Adrenal gland (tissue), 12 donors: ENCODE data around the gene OMD. TPM values are rescaled to one million over a fixed set of nuclear protein-coding genes. Genes with fewer than 3 reads are reported as not detected.

Experiments
- DNase-seq, 7 donors: peaks; one replicate each; pipeline ENCODE4 v3.0.0-alpha.2; 2019 to 2020
- H3K27ac ChIP-seq, 5 donors: fragments of 200-600 bp; sonication (generic) in 4 of 5; 1 replicate in 3 of 5; 2 replicates in 2 of 5; pipeline versions ENCODE4 v1.5.1 to v1.8.0; 2016 to 2020; ENCODE audit warnings: mild to moderate bottlenecking in 1 of 5
- H3K27me3 ChIP-seq: fragments of 200-600 bp; 2 replicates; pipeline ENCODE4 v1.8.0; 2021
- H3K36me3 ChIP-seq, 2 donors: fragments of 200-600 bp; replicated peaks in 1 of 2; 1 replicate in 1 of 2; 2 replicates in 1 of 2; pipeline versions ENCODE4 v1.5.1 to v1.8.0; 2018 to 2022
- H3K4me1 ChIP-seq, 2 donors: fragments of 200-600 bp; replicated peaks in 1 of 2; 1 replicate in 1 of 2; 2 replicates in 1 of 2; pipeline versions ENCODE4 v1.5.1 to v1.8.0; 2018 to 2021
- H3K4me3 ChIP-seq, 4 donors: fragments of 200-600 bp; sonication (generic) in 3 of 4; one replicate each; pipeline ENCODE4 v1.5.1; 2016 to 2018
- H3K9me3 ChIP-seq, 3 donors: fragments of 200-600 bp; sonication (generic) in 1 of 3; replicated peaks in 1 of 3; 1 replicate in 2 of 3; 2 replicates in 1 of 3; pipeline versions ENCODE4 v1.5.1 to v1.8.0; 2016 to 2021
- CTCF ChIP-seq, 6 experiments: fragments of 450-650 bp in 4 of 6; fragments of 200-600 bp in 2 of 6; sonication (generic) in 1 of 6; IDR thresholded peaks; 1 replicate in 5 of 6; 2 replicates in 1 of 6; pipeline versions ENCODE4 v1.5.1 to v1.8.0; 2016 to 2021; ENCODE audit warnings: antibody characterized with exemption in 6 of 6, mild to moderate bottlenecking in 2 of 6, moderate library complexity in 1 of 6
- POLR2A ChIP-seq, 2 donors: fragments of 450-650 bp; IDR thresholded peaks; one replicate each; pipeline ENCODE4 v1.6.1; 2017; ENCODE audit warnings: antibody characterized with exemption in 2 of 2, mild to moderate bottlenecking in 2 of 2, moderate library complexity in 1 of 2
- WGBS, 4 donors: extraction: QIAGEN DNeasy Blood & Tissue Kit in 2 of 4; methylation state at CpG; one replicate each; pipeline versions ENCODE4 v1.1.5 to v1.1.7; 2013 to 2017; 5-methylcytosine and 5-hydroxymethylcytosine counted together
- intact Hi-C, 2 donors: fragments of 100-400 bp; cut with DNase I; formaldehyde crosslinking; loops; one replicate each; pipeline versions ENCODE4 v1.14.1 to v1.15.0; 2022 to 2023
- polyA plus RNA-seq, 3 donors: library from polyadenylated mRNA; stranded (reverse); fragments of 200-250 nt in 2 of 3; fragments of 350-450 nt in 1 of 3; fragmentation: Illumina TruSeq in 1 of 3; extraction: RNeasy Lipid Tissue Mini Kit (QIAGEN cat#74804) in 1 of 3; gene quantifications; one replicate each; pipeline ENCODE4 v1.2.3, GENCODE V29; 2013 to 2014
- total RNA-seq, 9 donors: library from RNA; depleted of rRNA in 4 of 9; stranded (reverse); fragments of >200 nt in 4 of 9; fragments of 120-200 nt in 1 of 9; fragmentation: NEBNext Ultra II Directional in 1 of 9; extraction: Animal tissue kit (Norgen Biotek cat#: 25700) in 1 of 9; gene quantifications; one replicate each; pipeline versions ENCODE4 v1.1.0 to v1.2.4, GENCODE V29; 2013 to 2023
- donor health status: healthy with polysubstance abuse.
- donor health status: Bipolar disorder and iron deficiency.
- donor health status: DM: yes; HTN: yes; CAD: no.
- donor health status: DM: no; HTN: no; CAD: no.
- donor health status: DM: no; HTN: no; CAD: no.
- donor health status: DM: yes; HTN: yes; CAD: no.

The OMD gene
- total and polyA plus RNA-seq, 12 donors: 0.72 to 18.1 (median 6.8) TPM

DNA sequence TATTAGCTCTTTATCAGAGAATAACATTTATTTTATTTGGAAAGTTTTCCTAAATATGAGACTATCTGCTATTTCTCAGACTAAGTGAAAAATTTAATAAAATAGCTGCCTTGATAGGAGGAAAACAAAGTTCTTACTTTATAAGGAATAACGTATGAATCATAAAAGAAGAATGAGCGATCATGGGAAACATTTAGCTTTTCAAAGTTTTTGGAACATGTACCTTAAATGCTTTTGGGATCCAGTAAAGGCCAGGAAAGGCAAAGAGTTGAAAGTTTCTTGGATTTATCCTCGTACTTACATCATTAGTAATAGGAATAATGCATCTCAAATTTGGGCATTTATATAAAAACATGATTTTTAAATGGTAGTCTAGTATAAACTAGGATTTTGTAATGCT is 39.3 kb downstream of the OMD start:
- no peak for TF ChIP-seq POLR2A (IDR thresholded peaks at IDR 0.05)
- H3K9me3 ChIP-seq: no peaks in the 10 kb centered on the region
- H3K27me3 ChIP-seq: no peaks in the 10 kb centered on the region
- 74 to 81% (median 78%) methylated on average over 3 of the region's 3 CpGs for whole genome bisulfite sequencing, 4 donors
- no peak overlapping the region for H3K27ac ChIP-seq
- H3K4me1 ChIP-seq: peaks cover 0 to 6% of the 10 kb centered on the region in 2 donors
- H3K36me3 ChIP-seq: no peaks in the 10 kb centered on the region
- DNase-seq: no peak
- intact Hi-C loops: no loop called here
- H3K4me3 ChIP-seq: no peak overlapping the region

GRCh38 chr9:92384375-92384774 is 39.9 kb downstream of the OMD start:
- intact Hi-C loops: no loop called here
- no peak overlapping the region for H3K27ac ChIP-seq
- no peak overlapping the region for H3K4me3 ChIP-seq
- 76 to 90% (median 86%) methylated on average over 1 of the region's 1 CpG for WGBS, 4 donors
- H3K36me3 ChIP-seq: no peaks in the 10 kb centered on the region
- no peaks in the 10 kb centered on the region for H3K27me3 ChIP-seq
- H3K4me1 ChIP-seq: peaks cover 0 to 6% of the 10 kb centered on the region in 2 donors
- TF ChIP-seq POLR2A (IDR thresholded peaks at IDR 0.05): no peak
- TF ChIP-seq CTCF (IDR thresholded peaks at IDR 0.05): no peak
- H3K9me3 ChIP-seq: no peaks in the 10 kb centered on the region
- DNase-seq: no peak

DNA sequence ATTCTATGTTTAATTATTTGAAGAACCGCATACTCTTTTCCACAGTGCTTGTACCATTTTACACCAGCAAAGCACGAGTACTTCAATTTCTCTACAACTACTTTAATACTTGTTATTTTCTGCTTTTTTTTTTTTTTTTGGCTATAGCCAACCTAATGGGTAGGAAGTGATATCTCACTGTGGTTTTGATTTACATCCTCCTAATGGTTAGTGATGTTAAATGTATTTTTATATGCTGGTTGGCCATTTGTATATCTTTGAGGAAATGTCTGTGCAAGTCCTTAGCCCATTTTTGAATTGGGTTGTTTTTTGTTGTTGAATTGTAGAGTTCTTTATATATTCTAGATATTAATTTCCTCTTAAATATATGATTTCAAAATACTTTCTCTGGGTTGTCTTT is 42.5 kb downstream of the OMD start:
- 84 to 96% (median 89%) methylated on average over 2 of the region's 2 CpGs for WGBS, 4 donors
- intact Hi-C loops: no loop called here
- H3K27ac ChIP-seq: no peak overlapping the region
- peaks cover 0 to 6% of the 10 kb centered on the region in 2 donors for H3K4me1 ChIP-seq
- H3K4me3 ChIP-seq: no peak overlapping the region
- TF ChIP-seq POLR2A (IDR thresholded peaks at IDR 0.05): no peak
- no peak for TF ChIP-seq CTCF (IDR thresholded peaks at IDR 0.05)
- no peak for DNase-seq
- H3K27me3 ChIP-seq: no peaks in the 10 kb centered on the region
- H3K9me3 ChIP-seq: no peaks in the 10 kb centered on the region
- H3K36me3 ChIP-seq: no peaks in the 10 kb centered on the region

GRCh38 chr9:92380603-92381002 is 43.7 kb downstream of the OMD start:
- intact Hi-C loops: no loop called here
- no peaks in the 10 kb centered on the region for H3K36me3 ChIP-seq
- H3K27ac ChIP-seq: no peak overlapping the region
- H3K4me1 ChIP-seq: peaks cover 0 to 6% of the 10 kb centered on the region in 2 donors
- no peaks in the 10 kb centered on the region for H3K9me3 ChIP-seq
- no peaks in the 10 kb centered on the region for H3K27me3 ChIP-seq
- WGBS, 4 donors: 95 to 98% (median 98%) methylated on average over 2 of the region's 2 CpGs
- DNase-seq: no peak
- TF ChIP-seq CTCF (IDR thresholded peaks at IDR 0.05) (no peak), POLR2A (IDR thresholded peaks at IDR 0.05) (no peak)
- no peak overlapping the region for H3K4me3 ChIP-seq

- H3K27ac ChIP-seq: no peak overlapping the region
- TF ChIP-seq POLR2A (IDR thresholded peaks at IDR 0.05) (no peak), CTCF (IDR thresholded peaks at IDR 0.05) (no peak)
- 80 to 86% (median 83%) methylated on average over 7 of the region's 7 CpGs for WGBS, 4 donors
- no peaks in the 10 kb centered on the region for H3K36me3 ChIP-seq
- H3K4me3 ChIP-seq: no peak overlapping the region
- no peaks in the 10 kb centered on the region for H3K9me3 ChIP-seq
- DNase-seq: no peak
- intact Hi-C loops: no loop called here
- no peaks in the 10 kb centered on the region for H3K27me3 ChIP-seq
- H3K4me1 ChIP-seq: no peaks in the 10 kb centered on the region
These were observed 45.3 kb downstream of the OMD start for GRCh38 chr9:92378865-92379560.
